ENCODE measurements around the gene ANO6.
"Not testable (repeated sequence)": the region's sequence is repeated elsewhere in the genome, so short reads cannot be mapped to it uniquely, and the experiment has no call there.

The ANO6 gene

GRCh38 chr12:45389426-45389825 lies 173.5 kb downstream of the ANO6 start:
- DNase-seq (ENCODE audit: extremely low read depth in 1 of 2, low read depth in 1 of 2): no peak

GRCh38 chr12:45397499-45397898 lies 181.6 kb downstream of the ANO6 start:
- DNase-seq (ENCODE audit: extremely low read depth in 1 of 2, low read depth in 1 of 2): not testable (repeated sequence)

- no peak for DNase-seq (ENCODE audit: extremely low read depth in 1 of 2, low read depth in 1 of 2)
Observed at GRCh38 chr12:45398552-45398951, 182.7 kb downstream of the ANO6 start.

GRCh38 chr12:45400991-45401390 lies 185.1 kb downstream of the ANO6 start:
- no peak for DNase-seq (ENCODE audit: extremely low read depth in 1 of 2, low read depth in 1 of 2)

- no peak for DNase-seq (ENCODE audit: extremely low read depth in 1 of 2, low read depth in 1 of 2)
Observed at GRCh38 chr12:45402288-45402687, 186.4 kb downstream of the ANO6 start.

- no peak for DNase-seq (ENCODE audit: extremely low read depth in 1 of 2, low read depth in 1 of 2)
Observed at GRCh38 chr12:45406988-45407850, 191.3 kb downstream of the ANO6 start.

- no peak for DNase-seq (ENCODE audit: extremely low read depth in 1 of 2, low read depth in 1 of 2)
Observed at GRCh38 chr12:45407981-45408728, 192.3 kb downstream of the ANO6 start.

- no peak for DNase-seq (ENCODE audit: extremely low read depth in 1 of 2, low read depth in 1 of 2)
Observed at GRCh38 chr12:45408729-45409114, 192.8 kb downstream of the ANO6 start.

GRCh38 chr12:45409966-45410365 lies 194.1 kb downstream of the ANO6 start:
- DNase-seq (ENCODE audit: extremely low read depth in 1 of 2, low read depth in 1 of 2): no peak

GRCh38 chr12:45411626-45412025 lies 195.7 kb downstream of the ANO6 start:
- DNase-seq (ENCODE audit: extremely low read depth in 1 of 2, low read depth in 1 of 2): no peak

- DNase-seq (ENCODE audit: extremely low read depth in 1 of 2, low read depth in 1 of 2): peak in 1 of 2 donors; percentile 46
Observed at GRCh38 chr12:45415393-45415817, 199.5 kb downstream of the ANO6 start.

- DNase-seq (ENCODE audit: extremely low read depth in 1 of 2, low read depth in 1 of 2): no peak
Observed at GRCh38 chr12:45416126-45416525, 200.2 kb downstream of the ANO6 start.

GRCh38 chr12:45418520-45418919 lies 202.6 kb downstream of the ANO6 start:
- DNase-seq (ENCODE audit: extremely low read depth in 1 of 2, low read depth in 1 of 2): no peak

GRCh38 chr12:45419317-45419814 lies 203.5 kb downstream of the ANO6 start:
- no peak for DNase-seq (ENCODE audit: extremely low read depth in 1 of 2, low read depth in 1 of 2)

- DNase-seq (ENCODE audit: extremely low read depth in 1 of 2, low read depth in 1 of 2): no peak
Observed at GRCh38 chr12:45421736-45422135, 205.8 kb downstream of the ANO6 start.

- no peak for DNase-seq (ENCODE audit: extremely low read depth in 1 of 2, low read depth in 1 of 2)
Observed at GRCh38 chr12:45423931-45424330, 208.0 kb downstream of the ANO6 start.

GRCh38 chr12:45425426-45425825 lies 209.5 kb downstream of the ANO6 start:
- DNase-seq (ENCODE audit: extremely low read depth in 1 of 2, low read depth in 1 of 2): no peak

GRCh38 chr12:45426294-45426693 lies 210.4 kb downstream of the ANO6 start:
- no peak for DNase-seq (ENCODE audit: extremely low read depth in 1 of 2, low read depth in 1 of 2)

GRCh38 chr12:45427042-45427441 lies 211.1 kb downstream of the ANO6 start:
- no peak for DNase-seq (ENCODE audit: extremely low read depth in 1 of 2, low read depth in 1 of 2)

- no peak for DNase-seq (ENCODE audit: extremely low read depth in 1 of 2, low read depth in 1 of 2)
Observed at GRCh38 chr12:45429831-45430230, 213.9 kb downstream of the ANO6 start.

- no peak for DNase-seq (ENCODE audit: extremely low read depth in 1 of 2, low read depth in 1 of 2)
Observed at GRCh38 chr12:45431126-45431525, 215.2 kb downstream of the ANO6 start.

GRCh38 chr12:45432710-45433109 lies 216.8 kb downstream of the ANO6 start:
- no peak for DNase-seq (ENCODE audit: extremely low read depth in 1 of 2, low read depth in 1 of 2)

Data from stimulated activated CD8-positive, alpha-beta memory T cell treated with anti-CD3 and anti-CD28 coated beads, Interleukin-7, amount 100 ng/mL, for 48 hours (primary cell).